GM19468 (cell line): Measurements from ENCODE around the gene TMEM236.

Source experiments
- ATAC-seq: cut with Tn5 transposase; IDR thresholded peaks from one replicate; pipeline ENCODE4 v1.9.1; 2021; ENCODE audit warnings: mild to moderate bottlenecking, moderate library complexity, moderate number of reproducible peaks; ENCODE audit not compliant: unreplicated experiment; ENCODE audit errors: extremely low read depth

The TMEM236 gene

DNA sequence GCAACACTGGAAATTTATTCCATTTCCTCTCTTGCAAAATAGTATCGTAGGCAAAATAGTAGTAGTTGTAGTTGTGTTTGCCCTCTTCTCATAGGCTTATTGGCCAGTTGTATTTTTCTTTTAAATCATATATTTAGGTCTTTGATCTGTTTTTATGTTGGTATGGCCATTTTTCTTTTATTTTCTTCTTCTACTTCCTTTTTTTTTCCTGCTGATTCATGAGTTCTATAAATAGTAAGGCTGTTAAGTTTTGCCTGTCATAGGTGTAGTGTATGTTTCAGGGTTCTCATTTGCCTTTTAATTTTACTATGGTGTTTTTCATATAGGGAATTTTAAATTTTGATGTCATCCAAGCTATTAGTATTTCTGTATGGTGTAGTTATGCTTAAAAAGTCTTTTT is 31.8 kb downstream of the TMEM236 start:
- ATAC-seq: no peak

- no peak for ATAC-seq
These were observed 32.7 kb downstream of the TMEM236 start for GRCh38 chr10:17784688-17785087.

DNA sequence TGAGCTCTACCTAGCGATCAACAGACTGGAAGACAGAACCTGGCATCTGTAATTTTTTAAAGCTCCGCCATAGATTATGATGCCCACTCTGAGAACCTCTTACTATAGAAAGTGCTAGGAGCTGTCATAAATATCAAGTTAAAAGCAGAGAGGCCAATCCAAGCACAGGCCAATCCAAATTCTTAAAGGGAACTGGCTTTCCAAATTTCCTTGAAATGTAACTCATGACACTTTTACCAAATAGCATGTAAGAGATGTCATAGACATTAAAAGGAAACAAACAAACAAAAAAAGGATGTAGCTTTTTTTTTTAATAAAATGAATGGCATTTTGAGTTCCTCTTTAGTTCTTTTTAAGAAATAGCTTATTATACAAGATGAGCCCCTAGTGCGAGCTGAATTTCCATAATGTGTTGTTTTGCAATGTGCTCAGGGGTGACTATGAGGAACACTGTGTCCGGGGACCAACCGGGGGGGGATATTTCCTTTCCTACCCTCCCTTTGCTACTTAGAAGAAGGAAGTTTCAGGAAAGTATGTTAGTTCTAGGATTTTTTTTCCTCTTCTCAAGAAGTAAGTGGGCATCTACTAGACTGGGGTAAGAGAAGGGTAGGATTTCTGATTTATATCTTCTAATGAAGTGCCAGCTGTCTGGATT is 33.4 kb downstream of the TMEM236 start:
- ATAC-seq: no peak

DNA sequence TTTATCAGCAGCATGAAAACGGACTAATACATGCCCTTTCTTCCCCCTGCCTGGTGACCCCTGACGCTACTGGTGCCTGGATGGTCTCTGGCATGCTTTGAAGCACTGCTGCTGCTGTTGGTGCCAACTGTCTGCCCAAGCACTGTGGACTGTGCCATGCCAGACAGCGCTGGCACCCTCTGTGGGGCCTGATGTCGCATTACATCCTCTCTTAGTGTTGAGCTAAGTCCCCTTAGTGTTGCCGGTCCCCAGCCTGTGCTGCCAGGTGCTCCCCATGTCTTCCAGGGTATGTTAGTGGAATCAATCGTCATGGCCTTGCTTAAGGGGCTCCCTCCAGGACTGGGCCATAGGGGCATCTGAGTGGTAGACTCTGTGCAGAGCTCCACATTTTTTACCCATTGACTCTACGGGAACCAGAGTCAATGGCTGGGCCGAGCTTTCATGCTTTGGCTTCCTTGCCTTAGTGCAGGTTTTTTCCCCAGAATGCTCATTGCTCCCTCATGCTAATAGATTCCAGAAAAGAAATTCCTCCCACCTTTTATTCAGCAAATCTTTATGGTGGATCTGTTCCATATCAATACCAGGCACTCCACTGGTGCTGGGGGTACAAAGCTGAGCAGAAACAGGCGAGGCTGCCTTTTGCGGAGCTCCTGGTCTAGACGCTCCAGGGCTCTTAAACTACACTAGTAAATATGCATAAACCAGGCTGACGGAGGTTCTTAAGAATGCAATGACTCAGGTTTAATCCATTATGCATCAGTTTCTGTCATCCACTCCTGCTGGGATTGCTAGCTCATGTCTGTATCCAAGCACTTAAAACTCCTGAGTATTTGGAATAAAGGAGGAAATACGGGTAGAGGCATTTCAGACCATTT is 35.3 kb downstream of the TMEM236 start:
- ATAC-seq: no peak

GRCh38 chr10:17788646-17789045 is 36.6 kb downstream of the TMEM236 start:
- ATAC-seq: no peak

DNA sequence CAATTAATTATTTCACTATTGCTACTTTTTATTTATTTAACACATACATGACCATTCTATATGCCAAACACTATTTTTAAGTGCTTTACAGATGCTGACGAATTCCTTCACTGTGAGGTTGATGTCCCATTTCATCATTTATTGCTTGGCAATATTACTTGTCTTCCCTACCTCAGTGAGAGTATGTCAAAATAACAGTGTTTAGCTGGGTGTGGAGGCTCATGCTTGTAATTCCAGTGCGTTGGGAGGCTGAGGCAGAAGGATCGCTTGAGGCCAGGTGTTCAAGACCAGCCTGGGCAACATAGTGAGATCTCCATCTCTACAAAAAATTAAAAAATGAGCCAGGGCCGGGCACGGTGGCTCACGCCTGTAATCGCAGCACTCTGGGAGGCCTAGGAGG is 37.4 kb downstream of the TMEM236 start:
- no peak for ATAC-seq

- ATAC-seq: no peak
These were observed 38.6 kb downstream of the TMEM236 start for GRCh38 chr10:17790651-17791050.

GRCh38 chr10:17792991-17793390 is 41.0 kb downstream of the TMEM236 start:
- no peak for ATAC-seq

DNA sequence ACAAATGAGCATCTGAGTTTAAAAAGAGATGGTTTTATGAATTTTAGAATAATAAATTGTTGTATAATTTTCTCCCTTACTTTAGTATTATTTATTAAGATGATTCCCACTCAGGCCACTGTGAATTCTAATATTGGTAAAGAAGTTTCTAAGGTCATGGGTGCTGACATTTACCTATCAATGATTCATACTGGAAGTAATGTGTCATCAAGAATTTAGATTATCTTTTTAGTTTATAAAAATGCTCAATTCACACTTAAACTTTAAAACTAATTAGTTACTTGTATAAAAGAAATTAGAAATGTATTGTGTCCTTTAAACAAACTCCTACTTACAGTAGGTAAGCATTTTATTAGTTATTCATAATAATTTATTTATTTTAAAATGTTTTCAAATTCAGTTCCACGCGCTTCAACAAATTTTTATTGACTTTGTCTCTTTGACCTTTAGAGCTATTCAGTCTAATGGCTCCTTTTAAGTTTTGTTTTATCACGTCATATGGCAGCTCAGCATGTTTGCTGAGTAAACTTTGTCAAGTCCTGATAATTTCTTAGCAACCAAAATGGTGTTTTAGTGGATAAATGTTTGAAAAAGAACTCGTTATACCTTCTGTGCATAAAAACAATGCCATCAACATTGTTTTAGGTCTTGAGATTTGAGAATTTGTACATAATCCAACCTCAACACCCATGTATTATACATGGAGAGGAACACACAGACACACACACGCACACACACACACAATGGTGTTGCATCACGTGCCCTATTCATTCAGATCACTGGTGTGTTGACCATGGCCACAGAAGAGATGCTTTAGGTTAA is 42.0 kb downstream of the TMEM236 start:
- no peak for ATAC-seq

GRCh38 chr10:17795083-17795482 is 43.1 kb downstream of the TMEM236 start:
- no peak for ATAC-seq

GRCh38 chr10:17795813-17796594 is 44.0 kb downstream of the TMEM236 start:
- ATAC-seq: no peak

- ATAC-seq: no peak
These were observed 49.5 kb downstream of the TMEM236 start for GRCh38 chr10:17801507-17801906.

- ATAC-seq: no peak
These were observed 50.3 kb downstream of the TMEM236 start for GRCh38 chr10:17802350-17802749.

DNA sequence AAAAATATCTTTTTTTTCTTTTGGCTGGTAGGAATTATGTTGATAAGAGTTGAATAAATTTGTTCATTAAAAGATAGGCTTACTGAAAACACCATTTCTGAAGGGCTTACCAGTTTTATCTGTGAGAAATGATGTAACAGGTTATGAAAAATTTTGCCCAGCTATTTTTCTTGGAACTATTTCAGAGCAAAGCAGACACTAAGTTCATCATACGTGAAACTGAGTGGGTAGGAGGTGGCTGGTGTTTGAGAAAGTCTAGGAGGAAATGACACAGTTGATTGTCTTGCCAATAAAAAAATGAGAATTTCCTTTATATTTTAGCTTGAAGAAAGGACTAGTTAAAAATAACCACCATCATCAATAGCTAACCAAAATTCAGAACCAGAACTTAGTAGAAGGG is 51.0 kb downstream of the TMEM236 start:
- no peak for ATAC-seq

- no peak for ATAC-seq
These were observed 53.3 kb downstream of the TMEM236 start for GRCh38 chr10:17805330-17805729.

- ATAC-seq: peak; percentile 54
These were observed 54.0 kb downstream of the TMEM236 start for GRCh38 chr10:17805921-17806577.

GRCh38 chr10:17808971-17809841 is 57.2 kb downstream of the TMEM236 start, which contains the start of gene MRC1:
Gene MRC1 (plus strand): TSS chr10:17809348. CDS start chr10:17809466, 118 bp downstream.
- no peak for ATAC-seq

- ATAC-seq: no peak
These were observed 59.3 kb downstream of the TMEM236 start for GRCh38 chr10:17811146-17811865.
